IMR-90 (cell line): ENCODE measurements around the gene GMNC.
"Not testable (repeated sequence)": the region's sequence is repeated elsewhere in the genome, so short reads cannot be mapped to it uniquely, and the experiment has no call there.

ENCODE experiments used
- BHLHE40 ChIP-seq: fragments of 150-350 bp; IDR thresholded peaks from 2 replicates; pipeline ENCODE4 v1.6.1; 2016; ENCODE audit warnings: mild to moderate bottlenecking, low read depth, low read length
- CEBPB ChIP-seq: IDR thresholded peaks from 2 replicates; pipeline ENCODE4 v1.6.1; 2012; ENCODE audit warnings: low read depth, low read length, improper control_type of control experiment
- CHD1 ChIP-seq: IDR thresholded peaks from 2 replicates; pipeline ENCODE4 v1.6.1; 2012; ENCODE audit warnings: low read depth, low read length, improper control_type of control experiment
- FOS ChIP-seq: fragments of 150-350 bp; IDR thresholded peaks from 2 replicates; pipeline ENCODE4 v1.6.1; 2016; ENCODE audit warnings: low read depth, low read length
- MAFK ChIP-seq: IDR thresholded peaks from 2 replicates; pipeline ENCODE4 v1.6.1; 2012; ENCODE audit warnings: low read depth, low read length, improper control_type of control experiment
- MAZ ChIP-seq: IDR thresholded peaks from 2 replicates; pipeline ENCODE4 v1.6.1; 2012; ENCODE audit warnings: low read depth, mild to moderate bottlenecking, low read length, improper control_type of control experiment, moderate library complexity, borderline replicate concordance
- MXI1 ChIP-seq: IDR thresholded peaks from 2 replicates; pipeline ENCODE4 v1.6.1; 2012; ENCODE audit warnings: low read depth, mild to moderate bottlenecking, low read length, moderate library complexity, borderline replicate concordance
- POLR2A ChIP-seq: IDR thresholded peaks from 2 replicates; pipeline ENCODE4 v1.6.1; 2012; ENCODE audit warnings: mild to moderate bottlenecking, low read depth, low read length
- RAD21 ChIP-seq: IDR thresholded peaks from 2 replicates; pipeline ENCODE4 v1.6.1; 2012; ENCODE audit warnings: low read length, improper control_type of control experiment
- RFX5 ChIP-seq: IDR thresholded peaks from 2 replicates; pipeline ENCODE4 v1.8.0; 2012; ENCODE audit warnings: low read depth, mild to moderate bottlenecking, low read length, moderate library complexity
- SMC3 ChIP-seq: fragments of 150-350 bp; IDR thresholded peaks from 2 replicates; pipeline ENCODE4 v1.6.1; 2016; ENCODE audit warnings: low read depth, mild to moderate bottlenecking, antibody characterized with exemption, low read length, moderate library complexity
- USF2 ChIP-seq: fragments of 150-350 bp; IDR thresholded peaks from 2 replicates; pipeline ENCODE4 v1.6.1; 2017; ENCODE audit warnings: mild to moderate bottlenecking, antibody characterized with exemption, low read length, low read depth
- TF ChIP-seq, protein P1 (sequence below): conservative IDR thresholded peaks from 2 replicates; pipeline ENCODE4 v1.5.1; 2012; ENCODE audit warnings: mild to moderate bottlenecking, low read depth, low read length, improper control_type of control experiment

- TF ChIP-seq MAFK, POLR2A, FOS, CHD1, SMC3, CEBPB, RAD21, USF2, BHLHE40, RFX5, MXI1, MAZ: not testable (repeated sequence)
- TF ChIP-seq, protein P1, sequence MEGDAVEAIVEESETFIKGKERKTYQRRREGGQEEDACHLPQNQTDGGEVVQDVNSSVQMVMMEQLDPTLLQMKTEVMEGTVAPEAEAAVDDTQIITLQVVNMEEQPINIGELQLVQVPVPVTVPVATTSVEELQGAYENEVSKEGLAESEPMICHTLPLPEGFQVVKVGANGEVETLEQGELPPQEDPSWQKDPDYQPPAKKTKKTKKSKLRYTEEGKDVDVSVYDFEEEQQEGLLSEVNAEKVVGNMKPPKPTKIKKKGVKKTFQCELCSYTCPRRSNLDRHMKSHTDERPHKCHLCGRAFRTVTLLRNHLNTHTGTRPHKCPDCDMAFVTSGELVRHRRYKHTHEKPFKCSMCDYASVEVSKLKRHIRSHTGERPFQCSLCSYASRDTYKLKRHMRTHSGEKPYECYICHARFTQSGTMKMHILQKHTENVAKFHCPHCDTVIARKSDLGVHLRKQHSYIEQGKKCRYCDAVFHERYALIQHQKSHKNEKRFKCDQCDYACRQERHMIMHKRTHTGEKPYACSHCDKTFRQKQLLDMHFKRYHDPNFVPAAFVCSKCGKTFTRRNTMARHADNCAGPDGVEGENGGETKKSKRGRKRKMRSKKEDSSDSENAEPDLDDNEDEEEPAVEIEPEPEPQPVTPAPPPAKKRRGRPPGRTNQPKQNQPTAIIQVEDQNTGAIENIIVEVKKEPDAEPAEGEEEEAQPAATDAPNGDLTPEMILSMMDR: not testable (repeated sequence)
Measured at GRCh38 chr3:190876433-190876832, 13.9 kb upstream of the GMNC start.
